Right ventricle myocardium superior (tissue), 1 donor: ENCODE results near the gene CD52. TPM values are rescaled to one million over a fixed set of nuclear protein-coding genes. Genes with fewer than 3 reads are reported as not detected.

ENCODE experiments used
- ATAC-seq: fragments of 200-7000 bp; cut with Tn5 transposase; one replicate; pipeline ENCODE4 v1.9.1; 2020; ENCODE audit warnings: mild to moderate bottlenecking; ENCODE audit not compliant: poor library complexity
- DNase-seq: peaks from one replicate; pipeline ENCODE4 v3.0.0-alpha.2; 2020
- intact Hi-C: fragments of 100-400 bp; cut with DNase I; formaldehyde crosslinking; loops from one replicate; pipeline ENCODE4 v1.11.2; 2022
- total RNA-seq: library from RNA; stranded (reverse); fragmentation: NEBNext Ultra II Directional; extraction: Animal tissue kit (Norgen Biotek cat#: 25700); gene quantifications from one replicate; pipeline ENCODE4 v1.2.1, GENCODE V29; 2021
- donor health status: DM: no; HTN: yes; CAD: no; lungs with severe emphysema.

Gene CD52
- total RNA-seq, 1 donor from 2014 or later = 4.4 TPM

- no peak for DNase-seq
- intact Hi-C loops = loop anchor here (10.0 kb wide), 1 partner anchor 76 kb away; the partner anchor contains the start of gene SH3BGRL3
- ATAC-seq = no peak
Measured at GRCh38 chr1:26360807-26361604, 43.2 kb downstream of the CD52 start.

GRCh38 chr1:26361605-26362122 lies 43.9 kb downstream of the CD52 start:
- ATAC-seq = no peak
- intact Hi-C loops = loop anchor here (10.0 kb wide), 1 partner anchor 77 kb away; the partner anchor contains the start of gene SH3BGRL3
- DNase-seq = no peak

DNA sequence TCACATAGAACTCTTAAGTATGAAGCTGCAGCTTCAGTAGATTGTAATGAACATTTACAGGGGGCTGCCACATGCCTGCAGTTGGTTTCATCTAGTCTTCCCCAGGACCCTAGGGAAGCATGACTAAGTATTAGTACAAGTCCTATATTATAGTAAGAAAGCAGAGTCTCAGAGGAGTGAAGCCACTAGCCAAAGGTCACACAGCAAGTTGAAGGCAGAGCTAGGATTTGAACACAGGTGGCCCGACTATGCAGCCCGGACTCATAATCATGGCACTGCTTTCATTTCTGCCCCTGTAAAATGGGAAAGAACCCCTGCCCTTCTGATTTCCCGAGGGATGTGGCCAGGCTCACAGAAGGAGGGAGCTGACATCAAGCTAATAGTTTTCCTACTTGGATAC lies 44.6 kb downstream of the CD52 start:
- intact Hi-C loops = loop anchor here (10.0 kb wide), 1 partner anchor 78 kb away; the partner anchor contains the start of gene SH3BGRL3
- no peak for ATAC-seq
- no peak for DNase-seq

GRCh38 chr1:26363549-26364448 lies 46.0 kb downstream of the CD52 start:
- intact Hi-C loops = loop anchor here (10.0 kb wide), 1 partner anchor 79 kb away; the partner anchor contains the start of gene SH3BGRL3
- peak; percentile 90 for DNase-seq
- peak; percentile 84 for ATAC-seq

DNA sequence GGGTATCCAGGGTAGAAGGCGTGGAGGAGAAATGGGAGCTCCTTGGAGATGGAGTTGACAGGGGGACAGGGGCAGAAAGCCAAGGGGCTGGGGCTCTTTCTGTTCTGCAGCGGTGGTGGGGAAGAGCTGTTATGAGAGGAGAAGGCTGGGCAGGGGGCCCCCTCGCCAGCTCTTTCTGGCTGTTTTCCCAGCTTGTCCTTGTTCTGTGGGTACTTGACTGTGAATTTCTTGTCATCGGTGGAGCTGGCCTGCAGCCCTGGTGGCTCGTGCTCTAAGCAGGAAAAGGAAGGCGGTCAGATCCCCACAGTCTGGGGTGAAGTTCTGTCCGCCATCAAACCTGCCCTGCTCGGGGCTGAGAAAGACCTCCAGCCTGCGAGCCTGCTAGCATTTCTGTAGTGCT lies 47.2 kb downstream of the CD52 start:
- intact Hi-C loops = loop anchor here (10.0 kb wide), 1 partner anchor 80 kb away; the partner anchor contains the start of gene SH3BGRL3
- DNase-seq (no peak), ATAC-seq (peak; percentile 40)

- DNase-seq = no peak
- intact Hi-C loops = loop anchor here (10.0 kb wide), 1 partner anchor 83 kb away; the partner anchor contains the start of gene SH3BGRL3
- no peak for ATAC-seq
Measured at GRCh38 chr1:26367441-26367840, 49.7 kb downstream of the CD52 start.

DNA sequence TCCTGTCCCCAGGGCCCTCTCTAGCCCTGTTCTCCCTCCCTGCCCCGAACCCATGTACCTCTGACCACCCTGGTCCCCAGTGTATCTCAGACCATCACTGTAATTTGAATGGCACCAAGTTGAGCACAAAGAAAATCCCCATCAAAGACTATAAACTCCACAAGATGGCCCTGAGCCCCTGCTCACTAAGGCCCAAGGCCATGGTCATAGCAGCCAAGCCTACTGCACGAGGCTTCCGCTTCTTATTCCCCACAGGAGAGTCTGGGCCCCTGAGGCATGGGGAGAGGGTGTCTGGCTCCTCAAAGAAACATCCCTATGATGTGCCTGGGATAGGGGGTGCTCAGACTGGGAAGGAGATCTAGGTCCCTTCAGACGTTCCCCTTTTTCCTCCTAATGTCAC lies 50.2 kb downstream of the CD52 start:
- no peak for ATAC-seq

GRCh38 chr1:26368486-26368885 lies 50.7 kb downstream of the CD52 start:
- ATAC-seq = no peak
- DNase-seq = no peak
- intact Hi-C loops = loop anchor here (10.0 kb wide), 1 partner anchor 84 kb away; the partner anchor contains the start of gene SH3BGRL3

More for the DNA sequence above, 50.2 kb downstream of the CD52 start:
- no peak for DNase-seq
- intact Hi-C loops = loop anchor here (10.0 kb wide), 1 partner anchor 83 kb away; the partner anchor contains the start of gene SH3BGRL3

Other genes with a start within 250 kb of the CD52 start
- gene PDIK1L, start 206.1 kb upstream of the CD52 start, total RNA-seq = 4.0 TPM
- gene FAM110D, start 158.9 kb upstream of the CD52 start, total RNA-seq = 4.0 TPM
- not detected for gene C1orf232, start 149.0 kb upstream of the CD52 start, total RNA-seq
- gene ZNF593, start 148.1 kb upstream of the CD52 start, total RNA-seq = 14.1 TPM
- gene ZNF593OS, start 146.1 kb upstream of the CD52 start, total RNA-seq = not detected
- 1.4 TPM for gene CNKSR1, start 140.5 kb upstream of the CD52 start, total RNA-seq
- not detected for gene CATSPER4, start 127.4 kb upstream of the CD52 start, total RNA-seq
- 82.5 TPM for gene CEP85, start 83.8 kb upstream of the CD52 start, total RNA-seq
- 33.9 TPM for gene SH3BGRL3, start 37.9 kb upstream of the CD52 start, total RNA-seq
- 8.3 TPM for gene UBXN11, start 11.3 kb upstream of the CD52 start, total RNA-seq
- gene CRYBG2, start 36.2 kb downstream of the CD52 start, total RNA-seq = not detected
- gene ZNF683, start 54.8 kb downstream of the CD52 start, total RNA-seq = not detected
- not detected for gene LIN28A, start 92.9 kb downstream of the CD52 start, total RNA-seq
- gene DHDDS, start 114.4 kb downstream of the CD52 start, total RNA-seq = 23.7 TPM
- 132 TPM for gene HMGN2, start 154.5 kb downstream of the CD52 start, total RNA-seq
- gene RPS6KA1, start 211.8 kb downstream of the CD52 start, total RNA-seq = 3.9 TPM